ENCODE measurements around the gene SCNN1A.

Gene SCNN1A

GRCh38 chr12:6369916-6370575 lies 5.3 kb downstream of the SCNN1A start:
- DNase-seq (ENCODE audit: low read depth in 3 of 3, low spot score in 1 of 3) = no peak

GRCh38 chr12:6368906-6369525 lies 6.3 kb downstream of the SCNN1A start:
- DNase-seq (ENCODE audit: low read depth in 3 of 3, low spot score in 1 of 3) = no peak

- no peak for DNase-seq (ENCODE audit: low read depth in 3 of 3, low spot score in 1 of 3)
Observed at GRCh38 chr12:6367969-6368892, 7.1 kb downstream of the SCNN1A start.

GRCh38 chr12:6367065-6367968 lies 8.0 kb downstream of the SCNN1A start:
- DNase-seq (ENCODE audit: low read depth in 3 of 3, low spot score in 1 of 3) = no peak

GRCh38 chr12:6364044-6364374 lies 11.4 kb downstream of the SCNN1A start:
- no peak for DNase-seq (ENCODE audit: low read depth in 3 of 3, low spot score in 1 of 3)

- DNase-seq (ENCODE audit: low read depth in 3 of 3, low spot score in 1 of 3) = peak in 2 of 3 donors; percentile 31 to 59
Observed at GRCh38 chr12:6363330-6364043, 11.9 kb downstream of the SCNN1A start.

- no peak for DNase-seq (ENCODE audit: low read depth in 3 of 3, low spot score in 1 of 3)
Observed at GRCh38 chr12:6363010-6363329, 12.4 kb downstream of the SCNN1A start.

GRCh38 chr12:6362403-6362802 lies 13.0 kb downstream of the SCNN1A start:
- no peak for DNase-seq (ENCODE audit: low read depth in 3 of 3, low spot score in 1 of 3)

- no peak for DNase-seq (ENCODE audit: low read depth in 3 of 3, low spot score in 1 of 3)
Observed at GRCh38 chr12:6361834-6362233, 13.5 kb downstream of the SCNN1A start.

- no peak for DNase-seq (ENCODE audit: low read depth in 3 of 3, low spot score in 1 of 3)
Observed at GRCh38 chr12:6360578-6361490, 14.5 kb downstream of the SCNN1A start.

- DNase-seq (ENCODE audit: low read depth in 3 of 3, low spot score in 1 of 3) = no peak
Observed at GRCh38 chr12:6360080-6360571, 15.2 kb downstream of the SCNN1A start.

- DNase-seq (ENCODE audit: low read depth in 3 of 3, low spot score in 1 of 3) = no peak
Observed at GRCh38 chr12:6358881-6359280, 16.5 kb downstream of the SCNN1A start.

GRCh38 chr12:6356374-6356820 lies 19.0 kb downstream of the SCNN1A start:
- no peak for DNase-seq (ENCODE audit: low read depth in 3 of 3, low spot score in 1 of 3)

GRCh38 chr12:6355491-6356373 lies 19.6 kb downstream of the SCNN1A start:
- DNase-seq (ENCODE audit: low read depth in 3 of 3, low spot score in 1 of 3) = no peak

GRCh38 chr12:6354495-6355393 lies 20.6 kb downstream of the SCNN1A start:
- no peak for DNase-seq (ENCODE audit: low read depth in 3 of 3, low spot score in 1 of 3)

GRCh38 chr12:6352193-6353173 lies 22.9 kb downstream of the SCNN1A start:
- no peak for DNase-seq (ENCODE audit: low read depth in 3 of 3, low spot score in 1 of 3)

All from stimulated activated CD4-positive, alpha-beta T cell treated with anti-CD3 and anti-CD28 coated beads, TNF-alpha, amount 100 ng/mL, for 1 hour (primary cell).